HG03558 (cell line): ENCODE data around the gene TMEM174.
"Not testable (repeated sequence)": the region's sequence is repeated elsewhere in the genome, so short reads cannot be mapped to it uniquely, and the experiment has no call there.

Experiments used
- ATAC-seq: cut with Tn5 transposase; IDR thresholded peaks from one replicate; pipeline ENCODE4 v1.9.1; 2021; ENCODE audit warnings: moderate number of reproducible peaks; ENCODE audit not compliant: unreplicated experiment; ENCODE audit errors: extremely low read depth

TMEM174 gene

DNA sequence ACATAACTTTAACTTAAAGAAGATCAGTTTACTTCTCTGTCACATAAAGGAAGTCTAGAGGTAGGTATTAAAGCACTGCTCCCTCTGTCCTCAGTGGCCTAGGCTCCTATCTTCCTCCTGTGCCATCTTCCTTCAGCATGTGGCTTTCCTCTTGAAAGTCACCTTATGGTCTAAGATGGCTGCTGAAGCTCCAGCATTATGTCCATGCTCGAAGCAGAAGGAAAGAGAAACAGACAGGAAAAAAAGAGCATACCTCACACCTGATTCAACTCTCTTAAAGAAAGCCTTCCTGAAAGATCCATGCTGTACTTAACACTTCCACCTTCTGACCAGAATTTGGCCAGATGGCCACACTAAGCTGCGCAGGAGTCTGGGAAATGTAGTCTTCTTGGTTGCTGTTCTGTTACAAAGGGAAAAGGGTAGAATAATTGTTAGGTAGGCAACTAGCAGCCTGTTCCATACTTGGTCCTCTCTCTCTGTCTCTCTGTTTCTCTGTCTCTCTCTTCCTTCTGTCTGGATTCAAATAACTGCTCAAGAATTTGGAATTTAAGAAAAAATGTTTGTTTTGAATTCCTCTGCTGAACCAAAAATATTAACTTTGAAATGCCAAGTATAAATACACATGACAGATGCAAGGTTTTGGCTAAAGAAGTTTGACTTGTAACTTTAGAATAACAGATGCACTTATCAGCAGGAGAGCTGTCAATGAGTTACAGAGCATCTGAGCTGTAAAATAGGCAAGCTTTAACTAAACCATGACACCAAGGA, 16.0 kb downstream of the TMEM174 start:
- no peak for ATAC-seq

DNA sequence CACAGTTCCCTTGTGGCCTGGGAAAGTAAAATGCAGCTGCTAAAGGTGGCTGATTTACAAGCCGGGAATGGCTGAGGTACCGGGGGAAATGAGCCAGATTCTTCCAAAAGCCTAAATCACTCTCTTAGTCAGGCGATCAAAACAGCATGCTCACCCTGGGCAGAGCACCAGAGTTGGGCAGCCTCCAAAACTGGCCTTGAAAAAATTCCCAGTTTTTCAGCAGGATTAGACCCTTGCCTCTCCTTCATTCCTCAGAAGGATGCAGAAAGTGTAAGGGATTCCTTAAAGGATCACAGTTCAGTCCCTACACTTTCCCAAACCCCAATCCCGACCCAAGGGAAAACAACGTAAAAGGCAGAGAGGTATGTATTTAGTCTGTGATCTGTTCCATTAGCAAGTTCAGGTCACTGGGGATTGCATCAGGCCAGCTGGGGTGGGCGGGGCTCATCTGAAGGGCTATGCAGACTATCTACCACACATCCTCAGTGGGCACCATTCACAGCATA, 16.9 kb downstream of the TMEM174 start:
- no peak for ATAC-seq

DNA sequence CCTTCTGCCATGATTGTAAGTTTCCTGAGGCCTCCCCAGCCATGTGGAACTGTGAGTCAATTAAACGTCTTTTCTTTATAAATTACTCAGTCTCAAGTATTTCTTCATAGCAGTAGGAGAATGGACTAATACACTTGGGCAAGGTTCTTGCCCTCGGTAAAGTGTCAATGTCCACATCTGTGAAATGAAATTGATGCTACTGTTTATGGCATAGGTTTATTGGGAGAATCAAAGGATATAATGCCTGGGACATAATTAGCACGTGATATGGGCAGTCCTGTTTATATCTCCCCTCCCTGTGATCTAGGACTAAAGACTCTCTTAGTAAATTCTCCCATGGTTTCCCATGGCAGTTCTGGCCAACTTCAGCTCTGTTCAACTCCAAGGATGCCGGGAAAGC, 19.4 kb downstream of the TMEM174 start:
- ATAC-seq, result no peak

DNA sequence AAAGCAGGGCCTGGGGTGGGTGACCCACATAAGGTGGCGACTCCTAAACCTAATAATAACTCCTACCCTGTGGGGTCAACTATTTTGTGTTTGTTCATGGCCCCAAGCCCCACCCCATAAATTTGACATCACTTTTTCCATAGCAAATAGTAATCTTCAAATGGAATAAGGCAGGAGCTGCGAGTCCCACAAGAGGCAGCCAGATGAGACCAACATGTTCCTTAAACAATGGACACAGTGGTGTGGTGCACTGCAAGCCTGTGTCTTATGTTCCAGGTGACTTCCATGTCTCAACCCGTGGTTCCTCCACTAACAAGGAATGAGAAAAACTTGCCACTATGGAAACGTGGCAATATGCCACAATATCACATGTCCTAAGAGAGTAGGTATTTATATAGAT, 20.6 kb downstream of the TMEM174 start:
- ATAC-seq, result no peak

DNA sequence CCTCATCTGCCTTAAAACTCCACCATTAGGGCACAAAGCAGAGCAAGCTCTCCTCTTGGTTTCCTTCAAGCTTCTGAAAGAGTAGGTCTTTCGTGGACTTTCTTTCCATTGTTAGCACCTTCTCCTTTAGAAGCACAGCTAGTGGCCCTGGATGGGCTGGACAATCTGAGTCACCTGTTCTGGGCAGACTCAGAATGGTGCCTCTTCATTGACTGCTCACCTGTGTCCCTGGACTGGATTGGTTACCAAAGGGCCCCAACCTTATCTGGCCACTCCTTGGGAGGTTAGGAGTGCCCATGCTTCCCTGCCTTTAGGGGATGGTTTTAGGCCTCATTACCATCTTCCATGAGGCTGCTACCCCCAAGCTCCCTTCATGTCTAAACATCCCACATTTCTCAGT, 23.2 kb downstream of the TMEM174 start:
- no peak for ATAC-seq

DNA sequence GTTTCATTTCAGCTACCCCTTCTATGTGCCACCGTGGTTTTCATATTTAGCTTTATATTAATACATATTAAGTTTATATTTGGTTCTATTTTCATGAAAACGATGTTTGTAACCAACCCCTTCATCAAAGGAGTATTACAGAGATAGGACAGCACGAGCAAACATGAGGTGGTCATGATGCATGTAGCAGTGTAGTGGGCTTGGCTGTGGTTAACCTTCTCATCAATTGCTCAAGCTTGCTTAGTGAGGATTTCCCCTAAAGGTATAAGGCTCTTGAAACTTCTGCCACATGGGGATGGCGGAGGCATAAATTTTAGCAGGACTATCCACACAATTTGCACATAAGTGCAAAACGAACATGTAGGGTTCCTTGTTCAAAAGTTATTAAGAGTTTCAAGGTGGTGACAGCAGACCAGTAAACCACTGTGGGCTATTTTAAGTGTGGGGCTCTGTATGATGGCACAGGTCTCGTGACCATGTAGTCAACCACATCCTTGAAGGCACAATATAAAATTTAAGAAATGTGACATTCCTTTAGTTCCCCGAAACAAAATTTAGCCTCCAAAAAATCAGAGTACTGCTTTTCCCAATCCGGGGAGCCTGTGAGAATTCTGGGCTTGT, 24.8 kb downstream of the TMEM174 start:
- no peak for ATAC-seq

DNA sequence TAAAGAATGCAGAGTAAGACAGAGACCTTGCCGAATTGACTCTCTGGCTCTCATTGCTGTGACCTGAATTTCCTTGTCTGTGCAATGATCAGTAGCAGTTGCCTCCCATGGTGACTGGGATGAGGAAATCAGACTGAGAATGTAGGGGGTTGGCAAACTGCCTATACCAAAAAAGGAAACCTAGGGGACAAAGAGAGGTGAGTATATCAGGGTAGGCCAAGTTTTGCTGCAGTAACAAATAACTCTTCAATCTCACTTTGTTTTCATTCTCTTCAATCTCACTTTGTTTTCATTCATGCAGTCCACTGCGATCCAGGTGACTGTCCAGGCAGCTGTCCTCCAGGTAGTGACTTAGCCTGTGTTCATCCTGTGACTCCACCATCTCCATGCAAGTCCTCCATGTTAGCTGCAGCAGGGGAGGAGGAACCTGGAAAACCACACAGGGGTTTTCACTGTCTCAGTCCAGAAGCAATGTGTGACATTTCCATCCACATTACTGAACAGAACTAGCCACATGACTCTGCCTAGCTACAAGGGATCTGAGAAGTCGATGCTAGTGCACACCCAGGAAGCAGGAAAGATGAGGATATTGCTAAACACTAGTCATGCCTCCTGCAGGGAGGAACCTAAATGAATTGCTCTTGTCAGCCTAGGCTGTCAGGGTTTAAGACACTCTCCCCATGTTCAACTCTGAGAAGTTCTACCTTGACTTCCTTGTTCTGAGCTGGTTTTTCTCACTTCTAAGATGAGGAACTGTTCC, 26.0 kb downstream of the TMEM174 start:
- ATAC-seq, result no peak

DNA sequence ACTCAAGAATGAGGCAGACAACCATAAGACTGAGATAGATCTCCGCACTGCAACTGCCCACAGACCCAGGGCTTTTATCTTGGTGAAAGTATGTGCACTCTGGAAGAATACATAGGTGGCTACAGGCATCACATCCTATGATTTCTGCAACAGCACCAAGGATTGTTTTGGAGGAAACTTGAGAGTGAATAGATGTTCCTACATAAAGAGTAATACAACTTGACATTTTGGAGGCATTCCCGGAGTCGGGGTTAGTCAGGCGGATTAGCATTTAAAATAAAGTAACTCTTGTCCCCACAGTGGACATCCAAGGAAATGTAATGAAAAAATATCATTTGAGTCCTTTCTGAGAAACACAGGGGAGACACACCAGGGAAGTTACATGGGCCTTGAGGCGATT, 26.7 kb downstream of the TMEM174 start:
- ATAC-seq, result no peak

DNA sequence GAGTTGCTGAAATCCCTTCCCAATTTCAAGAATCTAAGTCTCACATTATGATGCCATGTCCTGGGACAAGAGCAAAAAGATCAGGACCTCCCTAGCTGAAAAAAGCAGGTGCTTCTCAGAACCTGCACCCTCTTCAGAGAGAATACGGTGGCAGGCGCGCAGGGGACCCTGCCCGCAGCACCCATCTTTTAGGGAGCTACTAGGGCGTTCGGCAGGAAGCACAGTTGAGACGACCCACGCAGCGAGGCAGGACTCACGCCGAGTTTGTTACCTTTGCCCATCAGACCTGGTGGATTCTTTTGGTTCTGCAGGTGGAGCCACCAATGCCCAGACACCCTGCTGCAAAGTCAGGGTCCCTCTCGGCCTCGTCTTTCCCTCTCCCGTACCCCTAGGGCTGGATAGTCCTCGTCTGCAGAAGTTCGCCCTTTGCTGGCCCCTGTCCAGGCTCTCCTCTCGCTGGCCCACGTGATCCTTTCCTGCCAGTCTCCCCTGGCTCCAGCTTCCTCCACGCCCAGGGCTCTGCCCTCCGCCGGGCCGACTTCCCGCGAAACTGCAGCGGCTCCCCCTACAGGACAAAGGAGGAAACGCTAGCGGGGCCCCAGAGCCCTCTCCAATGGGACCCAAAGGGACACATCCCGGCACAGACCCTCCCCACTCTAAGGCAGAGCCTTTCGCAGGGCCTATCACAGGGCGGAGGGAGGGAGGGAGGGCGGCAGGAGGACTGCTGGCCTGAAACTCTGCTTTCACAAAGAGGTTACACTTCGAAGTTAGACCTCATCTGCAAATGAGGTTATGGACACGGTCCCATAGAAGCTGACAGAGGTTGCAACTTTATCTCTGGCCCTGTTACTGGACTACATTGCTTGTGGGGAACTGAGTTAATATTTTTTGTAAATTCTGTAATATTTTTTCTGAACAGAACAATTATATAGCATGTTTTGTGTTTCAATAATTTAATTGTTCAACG, 28.8 kb downstream of the TMEM174 start:
- ATAC-seq, result no peak

DNA sequence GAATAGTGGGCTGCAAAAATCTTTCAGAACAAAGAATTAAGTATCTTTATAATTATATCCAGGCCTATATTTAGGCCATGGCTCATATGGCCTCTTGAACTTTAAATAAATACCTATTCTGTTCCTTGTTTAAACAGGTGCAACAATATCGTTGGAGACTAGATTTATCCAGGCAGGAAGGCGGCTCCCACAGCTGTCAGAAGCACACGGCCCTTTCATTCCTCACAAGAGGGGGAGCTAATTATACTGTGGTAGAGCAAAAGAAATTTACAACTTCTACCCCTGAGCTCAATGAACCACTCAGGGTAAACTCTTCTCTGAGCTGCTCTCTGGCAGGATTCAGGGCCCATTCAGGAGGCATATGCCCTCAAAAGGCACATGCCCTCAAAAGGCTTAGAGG, 31.3 kb downstream of the TMEM174 start:
- ATAC-seq, result no peak

DNA sequence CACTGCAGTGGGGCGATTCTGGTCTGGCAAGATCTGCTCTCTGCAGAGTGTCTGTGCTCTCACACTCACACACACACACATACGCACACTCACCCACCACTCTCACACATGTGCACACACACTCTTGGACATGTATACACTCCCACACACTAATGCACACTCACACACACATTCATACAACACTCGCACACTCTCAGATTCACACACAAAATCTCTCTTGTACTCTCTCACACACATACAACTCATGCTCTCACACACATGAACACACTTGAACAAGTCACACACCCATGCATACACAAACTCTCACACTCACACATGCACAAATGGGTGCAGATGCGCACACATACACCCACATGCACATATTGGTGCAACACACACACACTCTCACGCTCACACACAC, 31.7 kb downstream of the TMEM174 start:
- ATAC-seq, result no peak

DNA sequence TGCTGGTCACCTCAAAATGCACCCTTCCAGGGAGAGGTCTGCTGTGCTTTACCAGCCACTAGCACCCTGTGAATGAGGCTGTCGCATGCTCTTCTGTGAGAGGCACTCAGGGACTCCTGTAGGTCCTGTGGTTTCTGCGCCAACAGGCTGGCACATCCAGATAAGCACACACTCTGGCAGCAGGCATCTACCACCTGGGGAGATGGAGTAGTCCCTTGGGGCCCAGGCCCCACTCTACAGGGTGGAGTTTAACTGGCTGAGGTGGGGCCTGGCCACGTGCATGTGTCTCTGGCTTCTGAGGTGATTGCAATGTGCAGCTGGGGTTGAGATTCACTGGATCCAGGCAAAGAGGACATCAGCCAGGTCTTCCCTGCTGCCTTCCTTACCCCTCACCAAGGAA, 32.3 kb downstream of the TMEM174 start:
- ATAC-seq, result no peak

DNA sequence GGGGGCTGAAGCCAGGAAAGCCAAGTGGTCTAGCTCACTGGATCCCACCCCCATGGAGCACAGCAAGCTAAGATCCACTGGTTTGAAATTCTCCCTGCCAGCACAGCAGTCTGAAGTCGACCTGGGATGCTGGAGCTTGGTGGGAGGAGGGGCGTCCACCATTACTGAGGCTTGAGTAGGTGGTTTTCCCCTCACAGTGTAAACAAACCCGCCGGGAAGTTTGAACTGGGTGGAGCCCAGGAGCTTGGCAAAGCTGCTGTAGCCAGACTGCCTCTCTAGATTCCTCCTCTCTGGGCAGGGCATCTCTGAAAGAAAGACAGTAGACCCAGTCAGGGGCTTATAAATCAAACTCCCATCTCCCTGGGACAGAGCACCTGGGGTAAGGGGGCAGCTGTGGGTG, 34.2 kb downstream of the TMEM174 start:
- not testable (repeated sequence) for ATAC-seq

DNA sequence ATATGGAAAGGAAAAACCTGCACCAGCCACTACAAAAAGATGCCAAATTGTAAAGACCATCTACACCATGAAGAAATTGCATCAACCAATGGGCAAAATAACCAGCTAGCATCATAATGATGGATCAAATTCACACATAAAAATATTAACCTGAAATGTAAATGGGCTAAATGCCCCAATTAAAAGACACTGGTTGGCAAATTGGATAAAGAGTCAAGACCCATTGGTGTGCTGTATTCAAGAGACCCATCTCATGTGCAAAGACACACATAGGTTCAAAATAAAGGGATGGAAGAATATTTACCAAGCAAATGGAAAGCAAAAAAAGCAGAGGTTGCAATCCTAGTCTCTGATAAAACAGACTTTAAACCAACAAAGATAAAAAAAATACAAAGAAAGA, 36.1 kb downstream of the TMEM174 start:
- not testable (repeated sequence) for ATAC-seq

DNA sequence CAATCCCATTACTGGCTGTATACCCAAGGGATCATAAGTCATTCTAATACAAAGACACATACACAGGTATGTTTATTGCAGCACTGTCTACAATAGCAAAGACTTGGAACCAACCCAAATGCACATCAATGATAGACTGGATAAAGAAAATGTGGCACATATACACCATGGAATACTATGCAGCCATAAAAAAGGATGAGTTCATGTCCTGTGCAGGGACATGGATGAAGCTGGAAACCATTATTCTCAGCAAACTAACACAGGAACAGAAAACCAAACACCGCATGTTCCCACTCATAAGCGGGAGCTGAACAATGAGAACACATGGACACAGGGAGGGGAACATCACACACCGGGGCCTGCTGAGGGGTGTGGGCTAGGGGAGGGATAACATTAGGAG, 39.7 kb downstream of the TMEM174 start:
- ATAC-seq, result not testable (repeated sequence)

DNA sequence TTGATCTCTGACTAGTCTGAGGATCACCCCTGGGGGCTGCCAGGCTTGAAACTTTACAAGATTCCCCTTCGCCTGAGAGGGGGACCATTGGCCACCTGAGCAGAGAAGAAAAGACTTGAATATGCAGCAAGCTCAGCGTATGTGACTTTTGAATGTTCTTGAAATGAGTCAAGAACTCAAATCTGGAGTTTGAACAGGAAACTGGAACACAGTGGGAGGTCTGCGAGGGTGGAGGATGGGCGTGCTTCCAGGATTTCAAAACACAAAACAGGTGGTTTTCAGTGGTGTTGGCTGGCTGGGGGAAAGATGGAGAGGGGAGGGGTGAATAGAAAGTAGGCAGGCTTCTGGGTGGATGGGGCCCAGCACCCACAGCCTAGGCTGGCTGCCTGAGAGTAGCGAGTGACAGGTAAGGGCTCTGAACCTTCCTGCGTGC, 40.6 kb downstream of the TMEM174 start:
- ATAC-seq, result no peak

DNA sequence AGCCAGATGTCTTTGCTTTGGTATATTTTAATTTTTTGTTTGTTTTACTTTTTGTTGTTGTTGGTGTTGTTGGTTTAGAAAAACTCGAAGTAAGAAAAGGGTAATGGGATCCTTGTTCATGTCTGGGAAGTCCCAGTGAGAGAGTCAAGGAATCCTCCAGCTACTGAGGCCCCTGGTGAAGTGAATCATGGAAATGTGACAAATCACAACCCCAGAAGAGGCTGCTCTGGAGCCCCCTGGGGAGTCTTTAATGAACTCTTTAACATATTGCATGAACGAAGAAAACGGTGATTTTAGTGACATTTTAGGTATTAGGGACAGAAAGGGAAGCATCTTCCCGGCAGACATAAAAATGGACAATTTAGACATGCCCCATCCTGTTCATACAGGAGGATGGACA, 41.3 kb downstream of the TMEM174 start:
- no peak for ATAC-seq

DNA sequence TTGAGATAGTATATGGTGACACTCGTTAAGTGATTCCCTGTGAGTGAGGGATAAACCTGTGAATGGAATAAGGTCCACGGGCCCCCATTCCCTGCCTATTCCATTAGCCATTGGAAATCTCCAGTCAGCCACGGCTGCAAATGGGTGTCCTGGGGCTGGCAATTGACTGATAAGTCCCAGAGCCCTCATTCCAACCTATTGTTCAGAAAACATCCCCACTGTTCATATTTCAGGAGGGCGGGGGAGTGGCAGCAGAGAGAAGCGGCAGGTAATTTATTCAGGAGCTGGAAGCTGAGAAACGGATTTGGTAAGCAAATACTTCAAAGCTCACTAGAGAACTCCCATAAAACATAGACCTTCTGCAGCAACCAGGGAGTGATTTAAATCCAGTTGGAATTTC, 42.0 kb downstream of the TMEM174 start:
- no peak for ATAC-seq

DNA sequence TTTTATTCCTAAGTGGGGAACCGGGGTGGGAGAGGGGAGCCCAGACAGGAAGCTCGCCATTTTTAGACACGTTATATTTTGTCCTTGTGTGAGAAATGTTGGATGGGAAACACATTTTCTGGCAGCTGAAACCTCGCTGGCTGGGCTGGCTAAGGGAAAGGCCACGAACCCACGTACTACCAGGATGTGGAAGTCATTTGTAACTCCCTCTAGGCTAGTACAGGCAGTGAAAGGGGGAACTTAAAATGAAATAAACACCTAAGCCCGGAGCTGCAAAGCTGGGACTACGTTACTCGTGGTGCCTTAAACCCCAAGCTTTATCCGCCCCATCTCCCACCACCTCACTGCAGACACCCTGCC, 42.5 kb downstream of the TMEM174 start:
- ATAC-seq, result no peak
